ENCODE data around the gene GLRX2. TPM values are rescaled to one million over a fixed set of nuclear protein-coding genes. Genes with fewer than 3 reads are reported as not detected.
A peak's percentile ranks its signal among the peaks of the same experiment; 100 is the strongest.

Gene GLRX2
- total RNA-seq, 1 donor from 2014 or later, result 11.0 TPM

DNA sequence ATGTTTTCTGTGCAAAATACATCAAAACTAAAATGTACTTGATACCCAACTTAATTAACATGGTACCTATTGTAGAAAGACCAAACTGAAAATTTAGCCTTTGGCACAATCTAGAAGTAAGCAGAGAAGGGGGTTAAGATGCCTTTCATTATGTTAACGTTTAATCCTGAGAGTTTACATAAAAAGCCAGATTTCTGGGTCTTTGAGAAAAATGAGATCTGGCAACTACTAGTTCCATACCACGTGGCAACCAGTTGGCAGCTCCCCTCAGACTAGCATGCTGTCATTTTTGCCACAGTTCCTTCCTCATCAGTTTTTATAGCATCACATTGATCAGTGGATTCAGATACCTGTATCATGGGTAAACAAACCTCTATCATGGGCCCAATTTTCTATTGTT lies 44.3 kb downstream of the GLRX2 start:
- H3K4me1 Mint-ChIP-seq (ENCODE audit: unreplicated experiment), result peaks cover 50% of the 10 kb centered on the region
- no peak for DNase-seq (ENCODE audit: low spot score)
- no peaks in the 10 kb centered on the region for H3K9me3 Mint-ChIP-seq (ENCODE audit: unreplicated experiment)
- TF ChIP-seq, protein P1, sequence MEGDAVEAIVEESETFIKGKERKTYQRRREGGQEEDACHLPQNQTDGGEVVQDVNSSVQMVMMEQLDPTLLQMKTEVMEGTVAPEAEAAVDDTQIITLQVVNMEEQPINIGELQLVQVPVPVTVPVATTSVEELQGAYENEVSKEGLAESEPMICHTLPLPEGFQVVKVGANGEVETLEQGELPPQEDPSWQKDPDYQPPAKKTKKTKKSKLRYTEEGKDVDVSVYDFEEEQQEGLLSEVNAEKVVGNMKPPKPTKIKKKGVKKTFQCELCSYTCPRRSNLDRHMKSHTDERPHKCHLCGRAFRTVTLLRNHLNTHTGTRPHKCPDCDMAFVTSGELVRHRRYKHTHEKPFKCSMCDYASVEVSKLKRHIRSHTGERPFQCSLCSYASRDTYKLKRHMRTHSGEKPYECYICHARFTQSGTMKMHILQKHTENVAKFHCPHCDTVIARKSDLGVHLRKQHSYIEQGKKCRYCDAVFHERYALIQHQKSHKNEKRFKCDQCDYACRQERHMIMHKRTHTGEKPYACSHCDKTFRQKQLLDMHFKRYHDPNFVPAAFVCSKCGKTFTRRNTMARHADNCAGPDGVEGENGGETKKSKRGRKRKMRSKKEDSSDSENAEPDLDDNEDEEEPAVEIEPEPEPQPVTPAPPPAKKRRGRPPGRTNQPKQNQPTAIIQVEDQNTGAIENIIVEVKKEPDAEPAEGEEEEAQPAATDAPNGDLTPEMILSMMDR (IDR thresholded peaks at IDR 0.05; ENCODE audit: unreplicated experiment), result no peak
- H3K27ac Mint-ChIP-seq (ENCODE audit: unreplicated experiment), result peak overlapping the region; percentile 81
- peaks cover 20% of the 10 kb centered on the region for H3K36me3 Mint-ChIP-seq (ENCODE audit: low read depth, unreplicated experiment)
- peak overlapping the region; percentile 100 for H3K4me3 Mint-ChIP-seq (ENCODE audit: unreplicated experiment)
- peaks cover 9% of the 10 kb centered on the region for H3K27me3 Mint-ChIP-seq (ENCODE audit: unreplicated experiment)

DNA sequence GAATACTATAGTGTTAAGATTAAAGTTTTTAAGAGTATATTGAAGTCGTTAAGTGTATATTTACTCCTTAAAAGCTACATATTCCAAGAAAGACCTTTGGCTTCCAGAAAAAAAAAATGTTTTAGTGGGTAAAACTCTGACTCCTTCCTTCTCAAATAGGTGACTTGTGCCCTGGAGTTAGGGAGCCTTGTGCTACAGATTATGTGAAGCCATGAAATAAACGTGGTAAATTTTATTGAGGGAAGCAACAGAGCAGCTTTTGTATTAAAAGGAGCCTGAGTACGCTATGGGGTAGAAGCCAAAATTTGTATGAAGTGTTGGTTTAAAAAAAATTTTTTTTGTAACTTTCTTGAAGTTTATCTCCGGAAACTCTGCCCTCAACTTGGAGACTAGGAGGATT lies 44.8 kb downstream of the GLRX2 start:
- peaks cover 20% of the 10 kb centered on the region for H3K36me3 Mint-ChIP-seq (ENCODE audit: low read depth, unreplicated experiment)
- H3K27ac Mint-ChIP-seq (ENCODE audit: unreplicated experiment), result peak overlapping the region; percentile 43
- H3K4me3 Mint-ChIP-seq (ENCODE audit: unreplicated experiment), result peak overlapping the region; percentile 100
- peaks cover 8% of the 10 kb centered on the region for H3K27me3 Mint-ChIP-seq (ENCODE audit: unreplicated experiment)
- peaks cover 44% of the 10 kb centered on the region for H3K4me1 Mint-ChIP-seq (ENCODE audit: unreplicated experiment)
- TF ChIP-seq, protein P1 (IDR thresholded peaks at IDR 0.05; ENCODE audit: unreplicated experiment), result no peak
- no peak for DNase-seq (ENCODE audit: low spot score)
- no peaks in the 10 kb centered on the region for H3K9me3 Mint-ChIP-seq (ENCODE audit: unreplicated experiment)

DNA sequence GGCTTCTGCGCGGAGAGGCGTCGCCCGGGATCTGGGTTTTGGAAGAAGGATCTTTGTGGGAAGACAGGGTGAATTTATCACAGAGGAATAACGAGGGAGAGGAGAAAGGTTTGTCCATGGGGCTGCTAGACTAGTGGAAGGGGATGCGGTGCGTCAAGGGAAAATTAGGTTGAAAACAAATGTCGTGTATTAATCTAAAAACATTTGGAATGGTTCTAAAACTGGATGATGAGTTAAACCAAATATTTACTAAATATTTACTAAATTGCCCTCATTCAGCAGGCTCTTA lies 45.2 kb downstream of the GLRX2 start:
- Mint-ChIP-seq H3K36me3 (ENCODE audit: low read depth, unreplicated experiment) (peaks cover 16% of the 10 kb centered on the region), H3K4me3 (ENCODE audit: unreplicated experiment) (peak overlapping the region; percentile 100), H3K9me3 (ENCODE audit: unreplicated experiment) (no peaks in the 10 kb centered on the region), H3K27me3 (ENCODE audit: unreplicated experiment) (peaks cover 8% of the 10 kb centered on the region), H3K27ac (ENCODE audit: unreplicated experiment) (peak overlapping the region; percentile 98), H3K4me1 (ENCODE audit: unreplicated experiment) (peaks cover 41% of the 10 kb centered on the region)
- TF ChIP-seq, protein P1 (IDR thresholded peaks at IDR 0.05; ENCODE audit: unreplicated experiment), result no peak
- no peak for DNase-seq (ENCODE audit: low spot score)

DNA sequence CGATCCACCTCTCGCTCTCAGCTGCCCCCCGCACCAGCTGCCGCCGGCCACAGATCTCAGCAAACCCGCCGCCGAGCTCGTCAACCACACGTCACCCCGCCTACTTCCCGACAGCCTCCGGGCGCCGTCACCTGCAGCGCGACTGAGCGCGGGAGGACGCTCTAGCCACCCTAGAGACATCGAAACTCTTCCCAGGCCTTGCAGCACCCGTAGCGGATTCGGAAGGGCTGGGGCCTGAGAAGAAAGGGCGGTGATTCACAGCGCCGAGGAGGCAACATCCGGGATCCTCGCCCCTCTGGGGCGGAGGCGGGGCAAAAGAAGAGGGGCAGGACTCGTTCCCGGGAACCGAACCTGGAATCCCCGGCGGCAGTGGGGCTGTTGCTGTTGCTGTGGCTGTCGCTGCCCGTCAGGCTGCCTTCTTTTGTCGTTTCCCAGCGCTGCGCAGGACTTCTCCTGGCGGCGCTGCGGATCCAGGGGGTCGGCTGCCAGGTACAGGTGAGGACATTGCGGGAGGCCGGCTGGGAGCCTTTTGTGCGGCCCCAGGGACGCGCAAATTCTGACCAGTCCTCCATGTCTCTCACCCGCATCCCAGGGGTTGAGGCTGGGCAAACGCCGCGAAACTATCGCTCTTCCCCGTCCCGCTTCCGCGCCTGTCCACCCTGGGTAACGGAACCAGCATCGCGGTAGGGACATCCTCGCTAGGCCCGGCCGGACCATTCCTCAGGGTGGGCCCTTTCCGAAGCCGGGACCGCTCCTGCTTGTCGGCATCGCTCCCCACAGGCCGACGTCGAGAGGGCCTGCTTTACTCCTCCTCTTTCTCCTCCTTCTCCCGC lies 45.7 kb downstream of the GLRX2 start, which contains the start of the genes RO60 and UCHL5:
RO60 (plus strand) TSS at position 331 of the 833 bp plus-strand sequence. CDS start 9,443 bp downstream, outside the sequence.
UCHL5 (minus strand) TSS at position 79 of the 833 bp plus-strand sequence. CDS start 100 bp downstream, outside the sequence.
- peaks cover 15% of the 10 kb centered on the region for H3K36me3 Mint-ChIP-seq (ENCODE audit: low read depth, unreplicated experiment)
- H3K4me3 Mint-ChIP-seq (ENCODE audit: unreplicated experiment), result peak within 1 kb of the TSS; percentile 100
- H3K27me3 Mint-ChIP-seq (ENCODE audit: unreplicated experiment), result peaks cover 8% of the 10 kb centered on the region
- no peaks in the 10 kb centered on the region for H3K9me3 Mint-ChIP-seq (ENCODE audit: unreplicated experiment)
- H3K4me1 Mint-ChIP-seq (ENCODE audit: unreplicated experiment), result peaks cover 35% of the 10 kb centered on the region
- TF ChIP-seq, protein P1 (IDR thresholded peaks at IDR 0.05; ENCODE audit: unreplicated experiment), result no peak
- DNase-seq (ENCODE audit: low spot score), result peak; percentile 92
- H3K27ac Mint-ChIP-seq (ENCODE audit: unreplicated experiment), result peak within 1 kb of the TSS; percentile 98

All from endothelial cell (in vitro differentiated cells).